MCF 10A (cell line): Measurements from ENCODE around the gene SLC15A1. TPM values are rescaled to one million over a fixed set of nuclear protein-coding genes. Genes with fewer than 3 reads are reported as not detected.

Experiments used
- BruUV-seq: library from RNA; stranded (reverse); fragments of 400-500 nt; replicated peaks from 2 replicates; lab custom pipeline; 2021; lab: Mats Ljungman, UMichigan
- CTCF ChIA-PET: fragments of 300-600 bp; sonication (Branson Sonifier 250); formaldehyde crosslinking; extraction: SDS; loops from one replicate; lab custom pipeline; 2021; ENCODE audit warnings: antibody characterized with exemption, inconsistent platforms; lab: Yijun Ruan, JAX
- POLR2A ChIA-PET: fragments of 300-600, 350-650 bp; sonication (Branson Sonifier 250); formaldehyde crosslinking; extraction: SDS; loops from one replicate; lab custom pipeline; 2020; ENCODE audit warnings: antibody characterized with exemption, inconsistent platforms; lab: Yijun Ruan, JAX
- DNase-seq: peaks from one replicate; pipeline ENCODE4 v3.0.0-alpha.2; 2018; ENCODE audit not compliant: unreplicated experiment
- H3K27ac Mint-ChIP-seq: one replicate; pipeline ENCODE4 v1.8.0; 2022; ENCODE audit warnings: mild to moderate bottlenecking, low read depth, mixed read lengths; ENCODE audit not compliant: unreplicated experiment
- H3K27me3 Mint-ChIP-seq: one replicate; pipeline ENCODE4 v1.8.0; 2022; ENCODE audit warnings: mixed read lengths; ENCODE audit not compliant: insufficient read depth, unreplicated experiment
- H3K36me3 Mint-ChIP-seq: one replicate; pipeline ENCODE4 v1.8.0; 2022; ENCODE audit warnings: mild to moderate bottlenecking, moderate library complexity, mixed read lengths; ENCODE audit not compliant: insufficient read depth, unreplicated experiment
- H3K4me1 Mint-ChIP-seq: one replicate; pipeline ENCODE4 v1.8.0; 2022; ENCODE audit warnings: mixed read lengths; ENCODE audit not compliant: insufficient read depth, unreplicated experiment
- H3K4me3 Mint-ChIP-seq: one replicate; pipeline ENCODE4 v1.8.0; 2022; ENCODE audit warnings: mild to moderate bottlenecking, moderate library complexity, mixed read lengths; ENCODE audit not compliant: unreplicated experiment
- H3K9me3 Mint-ChIP-seq: one replicate; pipeline ENCODE4 v1.8.0; 2022; ENCODE audit warnings: mixed read lengths; ENCODE audit not compliant: unreplicated experiment
- intact Hi-C: fragments of 100-400 bp; cut with micrococcal nuclease; formaldehyde crosslinking; loops from 2 replicates; pipeline ENCODE4 v1.14.1; 2022
- total RNA-seq: library from RNA; stranded (reverse); gene quantifications from 2 replicates; pipeline ENCODE4 v1.2.3, GENCODE V29; 2022
- TF ChIP-seq, protein P1 (sequence below): fragments of 200-600 bp; IDR thresholded peaks from one replicate; pipeline ENCODE4 v1.8.0; 2022; ENCODE audit warnings: antibody characterized with exemption, mild to moderate bottlenecking; ENCODE audit not compliant: unreplicated experiment

The SLC15A1 gene
- total RNA-seq, 1 experiment from 2014 or later, result not detected

DNA sequence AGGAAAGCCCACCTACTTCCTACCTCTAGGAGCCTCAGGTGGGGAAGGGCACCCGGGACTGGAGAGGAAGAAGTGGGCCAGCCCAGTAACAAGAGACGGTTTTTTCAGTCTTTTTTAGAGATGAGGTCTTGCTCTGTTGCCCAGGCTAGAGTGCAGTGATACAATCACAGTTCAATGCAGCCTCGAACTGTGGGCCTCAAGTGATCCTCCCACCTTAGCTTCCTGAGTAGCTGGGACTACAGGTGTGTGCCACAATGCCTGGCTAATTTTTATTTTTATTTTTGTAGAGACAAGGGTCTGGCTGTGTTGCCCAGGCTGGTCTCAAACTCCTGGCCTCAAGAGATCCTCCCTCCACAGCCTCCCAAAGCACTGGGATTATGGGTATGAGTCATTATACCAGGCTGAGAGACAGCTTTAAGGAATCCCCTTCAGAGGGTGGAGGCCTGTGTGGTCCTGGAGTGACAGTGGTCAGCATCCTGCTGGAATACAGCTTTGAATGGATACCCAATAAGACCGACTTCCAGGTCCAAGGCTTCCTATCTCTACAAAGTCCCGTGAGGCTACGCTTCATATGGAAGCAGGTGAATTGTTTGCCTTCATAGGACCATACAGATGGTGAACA lies 63.0 kb downstream of the SLC15A1 start:
- ChIA-PET CTCF (interaction anchor here (0.7 to 1.0 kb wide), 3 partner anchors 16 to 122 kb away, joined by 3 read pairs; no protein-coding TSS in a partner anchor), POLR2A (no interaction called here)
- TF ChIP-seq, protein P1, sequence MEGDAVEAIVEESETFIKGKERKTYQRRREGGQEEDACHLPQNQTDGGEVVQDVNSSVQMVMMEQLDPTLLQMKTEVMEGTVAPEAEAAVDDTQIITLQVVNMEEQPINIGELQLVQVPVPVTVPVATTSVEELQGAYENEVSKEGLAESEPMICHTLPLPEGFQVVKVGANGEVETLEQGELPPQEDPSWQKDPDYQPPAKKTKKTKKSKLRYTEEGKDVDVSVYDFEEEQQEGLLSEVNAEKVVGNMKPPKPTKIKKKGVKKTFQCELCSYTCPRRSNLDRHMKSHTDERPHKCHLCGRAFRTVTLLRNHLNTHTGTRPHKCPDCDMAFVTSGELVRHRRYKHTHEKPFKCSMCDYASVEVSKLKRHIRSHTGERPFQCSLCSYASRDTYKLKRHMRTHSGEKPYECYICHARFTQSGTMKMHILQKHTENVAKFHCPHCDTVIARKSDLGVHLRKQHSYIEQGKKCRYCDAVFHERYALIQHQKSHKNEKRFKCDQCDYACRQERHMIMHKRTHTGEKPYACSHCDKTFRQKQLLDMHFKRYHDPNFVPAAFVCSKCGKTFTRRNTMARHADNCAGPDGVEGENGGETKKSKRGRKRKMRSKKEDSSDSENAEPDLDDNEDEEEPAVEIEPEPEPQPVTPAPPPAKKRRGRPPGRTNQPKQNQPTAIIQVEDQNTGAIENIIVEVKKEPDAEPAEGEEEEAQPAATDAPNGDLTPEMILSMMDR, result no peak
- peaks cover 12% of the 10 kb centered on the region for H3K27me3 Mint-ChIP-seq
- no peaks in the 10 kb centered on the region for H3K9me3 Mint-ChIP-seq
- no peak for DNase-seq
- no peaks in the 10 kb centered on the region for H3K4me1 Mint-ChIP-seq
- BruUV-seq, result no TSS peak
- intact Hi-C loops, result no loop called here
- no peak overlapping the region for H3K4me3 Mint-ChIP-seq
- no peaks in the 10 kb centered on the region for H3K36me3 Mint-ChIP-seq
- no peak overlapping the region for H3K27ac Mint-ChIP-seq

DNA sequence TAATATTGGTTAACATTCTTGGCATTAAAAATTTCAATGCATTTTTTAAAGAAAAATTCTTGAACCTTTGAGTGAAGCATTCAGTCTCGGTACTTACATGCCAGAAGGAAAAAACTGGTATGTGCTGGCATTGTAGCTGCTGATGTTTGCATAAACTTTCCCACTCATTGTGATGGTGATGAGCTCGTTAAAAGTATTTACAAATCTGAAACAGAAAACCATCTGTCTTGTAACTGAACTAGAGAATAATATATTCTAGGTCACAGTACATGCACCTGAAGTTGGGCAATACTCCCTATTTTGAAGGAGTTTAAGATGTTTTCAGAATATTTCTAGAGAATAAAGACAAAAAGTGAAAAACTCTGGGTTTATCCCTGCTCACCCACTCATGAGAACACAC lies 64.1 kb downstream of the SLC15A1 start:
- TF ChIP-seq, protein P1, result no peak
- peaks cover 12% of the 10 kb centered on the region for H3K27me3 Mint-ChIP-seq
- CTCF ChIA-PET, result interaction anchor here (0.7 to 2.6 kb wide), 4 partner anchors 10 to 243 kb away, joined by 3 to 6 read pairs (median 4); no protein-coding TSS in a partner anchor

DNA sequence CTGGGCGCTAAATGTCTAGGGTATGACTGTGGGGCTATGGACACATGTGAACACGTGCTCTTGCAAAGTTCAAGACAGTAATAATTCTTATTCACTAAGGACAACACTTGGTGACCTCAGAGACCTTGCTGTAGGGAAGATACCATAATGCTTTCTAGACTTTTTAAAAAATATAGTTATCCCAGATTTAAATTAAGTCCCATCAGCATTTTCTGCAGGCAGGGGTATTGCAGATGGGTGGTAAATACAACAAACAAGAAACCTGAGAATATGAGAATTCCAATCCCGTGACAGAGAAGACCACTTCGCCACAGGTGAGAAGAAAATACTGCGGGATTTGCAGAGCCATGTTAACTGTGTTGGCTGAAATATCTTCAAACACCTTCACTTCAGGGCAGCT lies 65.2 kb downstream of the SLC15A1 start:
- Mint-ChIP-seq H3K9me3 (no peaks in the 10 kb centered on the region), H3K27me3 (peaks cover 12% of the 10 kb centered on the region), H3K4me1 (no peaks in the 10 kb centered on the region), H3K4me3 (no peak overlapping the region), H3K27ac (no peak overlapping the region), H3K36me3 (no peaks in the 10 kb centered on the region)
- intact Hi-C loops, result no loop called here
- ChIA-PET POLR2A (no interaction called here), CTCF (interaction anchor here (0.6 to 2.6 kb wide), 4 partner anchors 14 to 1150 kb away, joined by 3 to 12 read pairs (median 5); no protein-coding TSS in a partner anchor)
- DNase-seq, result no peak
- TF ChIP-seq, protein P1, result no peak
- BruUV-seq, result no TSS peak

More for the DNA sequence above, 64.1 kb downstream of the SLC15A1 start:
- Mint-ChIP-seq H3K27ac (no peak overlapping the region), H3K36me3 (no peaks in the 10 kb centered on the region), H3K9me3 (no peaks in the 10 kb centered on the region), H3K4me1 (no peaks in the 10 kb centered on the region), H3K4me3 (no peak overlapping the region)
- no peak for DNase-seq
- POLR2A ChIA-PET, result no interaction called here
- intact Hi-C loops, result no loop called here
- no TSS peak for BruUV-seq

- ChIA-PET POLR2A (interaction anchor here (0.6 kb wide), 1 partner anchor 74 kb away, joined by 4 read pairs; no protein-coding TSS in a partner anchor), CTCF (interaction anchor here (0.6 to 2.6 kb wide), 4 partner anchors 13 to 1113 kb away, joined by 4 to 12 read pairs (median 5); no protein-coding TSS in a partner anchor)
- Mint-ChIP-seq H3K4me1 (no peaks in the 10 kb centered on the region), H3K9me3 (no peaks in the 10 kb centered on the region), H3K4me3 (no peak overlapping the region), H3K36me3 (no peaks in the 10 kb centered on the region), H3K27ac (no peak overlapping the region), H3K27me3 (peaks cover 12% of the 10 kb centered on the region)
- TF ChIP-seq, protein P1, result no peak
- DNase-seq, result no peak
- intact Hi-C loops, result no loop called here
- BruUV-seq, result no TSS peak
Measured at GRCh38 chr13:98686270-98686669, 66.2 kb downstream of the SLC15A1 start.
